ENCODE data around the gene KRTCAP2.

Gene KRTCAP2

DNA sequence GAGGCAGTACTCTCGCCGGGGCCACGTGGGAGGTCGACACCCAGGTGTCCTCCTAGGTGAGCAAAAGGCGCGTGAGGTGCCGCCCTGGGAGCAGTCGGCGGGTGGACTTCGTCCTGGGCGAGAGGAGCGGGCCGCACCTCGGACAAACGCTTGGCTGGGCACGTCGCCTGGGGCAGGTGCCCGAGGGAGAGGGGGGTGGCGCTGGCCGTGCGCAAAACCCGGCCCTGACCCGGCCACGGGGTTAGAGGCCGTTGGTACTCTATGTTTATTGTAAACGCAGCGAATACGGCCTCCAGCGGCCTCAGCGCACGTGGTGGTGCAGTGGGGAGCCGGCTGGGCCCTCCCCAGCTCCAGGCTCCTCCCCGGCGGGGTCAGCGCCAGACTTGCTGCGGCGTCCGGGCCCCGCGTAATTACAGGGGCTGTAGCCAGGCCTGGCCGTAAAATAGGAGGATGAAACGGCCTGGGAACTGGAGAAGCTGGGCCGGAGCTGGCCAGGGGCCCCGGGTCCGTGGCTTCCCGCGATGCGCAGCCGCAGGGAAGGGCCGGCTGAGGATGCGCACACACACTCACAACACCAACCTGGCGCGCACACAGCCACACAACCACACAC lies 47.1 kb downstream of the KRTCAP2 start:
- in situ Hi-C loops (cut with HindIII; ENCODE audit: low sequenced_read_pairs): no loop called here
- H3K4me3 ChIP-seq (ENCODE audit: low read depth, low read length): peak overlapping the region; percentile 46
- DNase-seq (ENCODE audit: low read depth): no peak
- no peak for TF ChIP-seq CTCF (IDR thresholded peaks at IDR 0.05; ENCODE audit: low read depth, low read length, missing control alignments)

DNA sequence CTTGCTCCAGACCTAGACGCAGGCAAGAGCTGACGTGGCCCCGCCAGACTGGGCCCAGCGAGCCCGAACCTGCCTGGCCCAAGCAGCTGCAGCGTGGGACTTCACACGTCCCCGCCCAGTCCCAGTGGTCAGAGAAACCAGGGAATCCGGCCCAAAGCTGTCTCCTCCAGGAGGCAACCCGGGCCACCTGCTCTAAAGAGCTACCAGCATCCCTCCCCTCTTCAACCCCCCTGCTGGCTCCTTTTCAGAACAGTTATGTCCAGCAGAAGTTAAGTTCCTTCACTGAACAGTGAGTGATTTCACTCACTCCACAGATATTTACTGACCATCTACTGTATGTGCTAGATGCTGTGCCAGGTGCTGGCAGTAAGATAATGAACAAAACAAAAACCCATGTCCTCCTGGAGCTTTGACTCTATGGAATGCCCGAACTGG lies 47.6 kb downstream of the KRTCAP2 start:
- TF ChIP-seq CTCF (IDR thresholded peaks at IDR 0.05; ENCODE audit: low read depth, low read length, missing control alignments): no peak
- no peak for DNase-seq (ENCODE audit: low read depth)
- in situ Hi-C loops (cut with HindIII; ENCODE audit: low sequenced_read_pairs): no loop called here
- H3K4me3 ChIP-seq (ENCODE audit: low read depth, low read length): no peak overlapping the region

- TF ChIP-seq CTCF (IDR thresholded peaks at IDR 0.05; ENCODE audit: low read depth, low read length, missing control alignments): no peak
- H3K4me3 ChIP-seq (ENCODE audit: low read depth, low read length): no peak overlapping the region
- no peak for DNase-seq (ENCODE audit: low read depth)
- in situ Hi-C loops (cut with HindIII; ENCODE audit: low sequenced_read_pairs): no loop called here
These were observed 48.3 kb downstream of the KRTCAP2 start for GRCh38 chr1:155124503-155125463.

DNA sequence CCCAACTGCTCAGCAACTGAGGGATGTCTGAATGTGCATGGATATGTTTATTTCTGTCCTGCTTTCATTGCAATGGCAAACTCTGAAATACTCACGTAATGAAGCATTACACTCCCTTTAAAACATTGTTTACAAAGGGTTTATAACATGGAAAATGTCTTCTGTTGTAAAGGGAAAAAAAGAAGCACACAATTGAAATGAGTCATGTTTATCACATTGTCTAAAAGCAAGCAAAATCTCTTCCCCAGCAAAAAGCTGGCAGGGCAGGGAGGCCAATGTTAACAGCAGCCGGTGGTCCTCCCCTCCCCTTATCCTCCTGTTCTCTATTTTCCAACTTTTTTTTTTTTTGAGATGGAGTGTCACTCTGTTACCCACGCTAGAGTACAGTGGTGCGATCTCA lies 49.3 kb downstream of the KRTCAP2 start:
- TF ChIP-seq CTCF (IDR thresholded peaks at IDR 0.05; ENCODE audit: low read depth, low read length, missing control alignments): no peak
- no peak for DNase-seq (ENCODE audit: low read depth)
- no peak overlapping the region for H3K4me3 ChIP-seq (ENCODE audit: low read depth, low read length)
- in situ Hi-C loops (cut with HindIII; ENCODE audit: low sequenced_read_pairs): no loop called here

GRCh38 chr1:155122308-155122707 lies 50.8 kb downstream of the KRTCAP2 start:
- in situ Hi-C loops (cut with HindIII; ENCODE audit: low sequenced_read_pairs): no loop called here
- DNase-seq (ENCODE audit: low read depth): no peak
- no peak for TF ChIP-seq CTCF (IDR thresholded peaks at IDR 0.05; ENCODE audit: low read depth, low read length, missing control alignments)
- H3K4me3 ChIP-seq (ENCODE audit: low read depth, low read length): no peak overlapping the region

GRCh38 chr1:155121249-155121648 lies 51.9 kb downstream of the KRTCAP2 start:
- no peak for TF ChIP-seq CTCF (IDR thresholded peaks at IDR 0.05; ENCODE audit: low read depth, low read length, missing control alignments)
- no peak overlapping the region for H3K4me3 ChIP-seq (ENCODE audit: low read depth, low read length)
- in situ Hi-C loops (cut with HindIII; ENCODE audit: low sequenced_read_pairs): no loop called here
- no peak for DNase-seq (ENCODE audit: low read depth)

All from astrocyte of the cerebellum (primary cell).